GM19324 (cell line): ENCODE data around the gene PSAT1.

Source experiments
- ATAC-seq: cut with Tn5 transposase; IDR thresholded peaks from one replicate; pipeline ENCODE4 v1.9.1; 2021; ENCODE audit warnings: mild to moderate bottlenecking, moderate library complexity; ENCODE audit not compliant: unreplicated experiment, low FRiP score

The PSAT1 gene

DNA sequence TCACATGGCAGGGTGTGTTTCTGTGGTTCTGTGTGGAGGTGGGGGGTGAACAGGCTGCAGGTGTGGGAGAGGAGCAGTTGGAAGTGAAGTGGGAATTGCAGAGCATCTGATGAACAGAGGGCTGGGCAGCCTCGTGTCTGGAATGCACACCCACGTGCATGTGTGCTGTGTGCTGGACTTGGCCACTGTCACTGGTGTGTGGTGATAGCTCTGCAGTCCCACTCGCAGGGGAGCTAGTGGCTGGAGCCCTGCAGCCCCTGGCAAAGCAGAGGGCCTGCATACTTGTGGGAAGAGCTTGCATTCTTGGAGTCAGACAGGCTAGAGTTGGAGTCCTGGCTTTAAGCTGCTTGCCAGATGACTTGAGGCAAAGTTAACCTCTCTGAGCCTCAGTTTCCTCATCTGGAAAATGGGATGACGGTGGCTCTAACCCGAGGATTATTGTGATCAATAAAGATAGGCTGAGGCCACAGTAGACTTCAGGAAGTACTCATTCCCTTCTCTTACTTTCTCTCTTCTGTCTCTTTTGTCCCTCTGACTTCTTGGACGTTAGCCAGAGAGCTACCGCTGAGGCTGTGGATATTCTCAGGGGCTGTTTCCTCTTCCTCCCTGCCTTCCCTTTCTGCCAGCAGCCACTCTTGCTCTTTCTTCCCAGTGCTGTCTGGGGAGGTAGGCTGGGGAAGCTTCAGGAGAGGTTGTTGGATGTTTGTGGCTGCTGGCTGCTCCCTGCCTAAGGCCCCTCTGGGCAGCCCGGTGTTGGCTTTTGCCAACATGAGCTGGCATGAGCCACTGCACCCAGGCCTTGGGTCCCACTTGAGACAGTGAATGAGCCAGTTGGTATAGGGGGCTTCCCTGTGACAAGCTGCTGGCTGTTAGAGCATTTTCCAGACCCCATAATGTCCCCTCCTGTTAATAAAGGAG is 18.3 kb downstream of the PSAT1 start:
- ATAC-seq: no peak

GRCh38 chr9:78316166-78316892 is 19.4 kb downstream of the PSAT1 start:
- no peak for ATAC-seq

DNA sequence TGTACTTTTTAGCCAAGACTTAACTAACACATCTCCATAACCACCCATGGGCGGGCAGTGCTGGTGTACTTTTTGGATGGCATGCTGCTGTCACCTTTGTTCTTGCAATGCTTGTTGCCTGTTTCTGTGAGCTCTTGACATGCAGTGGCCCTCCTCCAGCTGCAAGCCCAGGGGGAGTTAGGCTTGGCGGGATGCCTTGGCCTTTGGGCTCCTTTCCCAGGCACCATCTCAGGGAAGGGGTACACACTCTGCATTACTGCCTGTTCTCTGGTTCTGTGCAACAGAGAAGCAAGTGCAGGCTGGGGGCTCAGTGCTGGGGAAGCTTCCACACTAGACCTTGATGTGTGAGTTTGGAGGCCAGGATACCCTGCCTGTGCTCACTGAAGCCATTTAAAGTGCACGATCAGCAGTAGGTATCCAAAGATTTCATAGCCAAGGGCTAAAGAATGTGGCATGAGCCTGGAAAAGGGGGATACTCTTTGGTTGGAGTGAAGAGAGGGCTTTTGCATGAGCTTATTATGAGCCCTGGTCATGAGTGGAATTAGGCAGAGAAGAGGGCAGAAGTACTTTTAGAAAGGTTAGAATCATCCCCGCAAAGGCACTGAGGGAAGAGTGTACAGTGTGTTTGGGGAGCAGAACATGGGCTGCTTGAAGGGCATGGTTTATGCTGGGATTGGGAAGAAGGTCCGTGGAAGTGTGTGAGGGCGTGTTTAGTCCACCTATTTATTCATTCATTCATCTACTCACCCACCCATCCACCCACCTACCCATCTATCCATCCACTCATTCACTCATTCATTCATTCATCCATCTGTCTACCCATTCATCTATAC is 22.5 kb downstream of the PSAT1 start:
- ATAC-seq: no peak

DNA sequence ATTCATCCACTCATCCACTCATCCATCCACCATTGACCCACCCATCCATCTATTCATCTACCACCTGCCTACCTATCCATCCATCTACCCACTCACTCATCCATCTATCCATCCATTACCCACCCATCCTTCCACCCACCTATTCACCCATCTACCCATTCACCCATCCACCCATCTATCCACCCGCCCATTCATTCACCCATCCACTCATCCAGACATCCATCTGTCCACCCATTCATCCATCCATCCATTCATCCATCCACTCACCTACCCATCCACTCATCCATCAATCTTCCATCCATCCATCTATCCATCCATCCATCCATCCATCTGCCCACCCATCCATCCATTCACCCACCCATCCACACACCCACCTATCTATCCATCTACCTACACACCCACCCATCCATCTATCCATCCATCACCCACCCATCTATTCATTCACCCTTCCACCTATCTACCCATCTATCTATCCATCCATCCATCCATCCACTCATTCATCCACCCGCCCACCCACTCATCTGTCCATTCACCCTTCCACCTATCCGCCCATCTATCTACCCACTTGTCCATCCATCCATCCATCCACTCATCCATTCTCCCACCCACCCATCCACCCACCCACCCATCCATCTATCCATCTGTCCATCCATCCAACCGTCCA is 23.2 kb downstream of the PSAT1 start:
- no peak for ATAC-seq

DNA sequence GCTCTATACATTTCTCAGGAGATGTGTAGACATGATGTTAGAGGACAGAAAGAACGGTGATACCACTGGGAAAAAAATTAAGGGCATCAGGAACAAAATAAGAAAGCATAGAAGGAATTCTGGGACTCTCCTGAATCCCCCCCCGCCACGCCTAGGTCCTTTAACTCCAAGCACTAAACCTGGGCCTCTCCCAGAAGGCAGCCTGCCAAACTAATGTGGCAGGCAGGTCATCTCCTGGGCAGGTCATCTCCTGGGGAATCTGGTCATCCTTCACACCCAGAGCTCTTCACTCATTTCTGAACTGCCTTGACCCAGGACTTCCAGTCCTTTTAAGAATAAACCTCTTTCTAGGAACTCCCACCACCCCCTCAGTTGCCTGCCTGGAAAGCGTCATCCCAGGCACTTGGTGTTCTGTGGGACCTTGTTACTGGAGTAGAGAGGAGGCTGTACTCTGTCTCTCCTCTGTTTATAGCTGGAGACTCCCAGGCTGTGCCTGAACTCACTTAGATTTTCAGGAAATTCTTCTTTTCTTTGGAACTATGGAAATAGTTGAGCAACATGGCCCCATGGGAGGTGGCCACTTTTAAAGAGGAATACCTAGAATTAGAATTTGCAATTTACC is 24.1 kb downstream of the PSAT1 start:
- no peak for ATAC-seq

- ATAC-seq: no peak
Measured at GRCh38 chr9:78321505-78321904, 24.6 kb downstream of the PSAT1 start.

GRCh38 chr9:78324068-78324650 is 27.2 kb downstream of the PSAT1 start:
- no peak for ATAC-seq

DNA sequence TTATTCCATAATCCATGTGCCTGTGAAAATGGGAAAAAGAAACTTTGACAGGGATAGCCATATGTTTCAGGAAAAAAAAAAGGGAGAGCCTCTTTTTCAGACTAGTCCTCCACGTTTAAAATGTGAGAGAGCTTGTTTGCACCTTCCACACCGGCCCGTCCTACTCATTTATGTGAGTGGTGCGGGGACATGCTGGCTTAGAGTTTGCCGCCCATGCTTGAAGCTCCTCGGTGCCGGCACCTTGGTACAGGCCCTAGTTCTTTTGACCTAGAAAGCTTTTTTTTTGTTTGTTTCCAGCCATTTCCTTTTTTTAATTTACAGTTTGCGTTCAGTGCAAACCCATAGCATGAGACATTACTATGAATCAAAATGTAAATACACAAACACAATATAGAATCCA is 27.8 kb downstream of the PSAT1 start:
- no peak for ATAC-seq

GRCh38 chr9:78325343-78325742 is 28.4 kb downstream of the PSAT1 start:
- ATAC-seq: no peak

GRCh38 chr9:78325846-78326360 is 29.0 kb downstream of the PSAT1 start:
- ATAC-seq: no peak

DNA sequence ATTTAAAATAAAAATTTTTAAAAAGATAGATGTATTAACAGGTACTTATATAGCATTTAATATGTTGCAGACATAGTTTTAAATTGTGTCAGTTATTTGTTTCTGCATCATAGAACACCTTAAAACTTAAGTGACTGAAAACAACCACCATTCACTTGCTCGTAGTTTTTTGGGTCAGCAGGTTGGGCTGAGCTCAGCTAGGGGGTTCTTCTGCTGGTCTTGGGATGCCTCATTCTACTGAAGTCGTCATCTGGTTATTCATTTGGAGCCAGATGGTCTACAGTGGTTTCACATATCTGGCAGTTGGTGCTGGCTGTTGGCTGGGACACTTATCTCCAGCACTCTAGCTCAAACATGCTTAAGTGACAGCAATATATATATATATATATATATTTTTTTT is 29.6 kb downstream of the PSAT1 start:
- no peak for ATAC-seq

DNA sequence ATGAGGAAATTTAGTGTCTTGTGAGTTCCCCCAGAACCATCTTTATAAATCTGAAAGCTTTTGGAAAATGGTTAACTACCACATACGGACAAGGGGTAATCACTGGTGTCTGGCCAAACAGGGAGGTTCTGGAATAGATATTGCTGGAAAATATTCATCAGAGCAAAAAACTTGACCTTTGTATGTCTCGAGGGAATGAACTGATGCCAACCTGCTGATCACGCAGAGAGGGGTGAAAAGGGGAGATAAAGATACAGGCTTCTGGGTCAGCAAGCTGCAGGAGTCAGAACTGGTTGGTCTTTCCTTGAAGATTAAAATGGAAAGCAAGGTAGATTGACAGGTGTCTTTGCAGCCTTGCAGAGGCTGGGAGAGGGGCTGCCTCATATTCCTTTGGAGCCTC is 35.5 kb downstream of the PSAT1 start:
- ATAC-seq: no peak

- no peak for ATAC-seq
Measured at GRCh38 chr9:78348848-78349247, 51.9 kb downstream of the PSAT1 start.

DNA sequence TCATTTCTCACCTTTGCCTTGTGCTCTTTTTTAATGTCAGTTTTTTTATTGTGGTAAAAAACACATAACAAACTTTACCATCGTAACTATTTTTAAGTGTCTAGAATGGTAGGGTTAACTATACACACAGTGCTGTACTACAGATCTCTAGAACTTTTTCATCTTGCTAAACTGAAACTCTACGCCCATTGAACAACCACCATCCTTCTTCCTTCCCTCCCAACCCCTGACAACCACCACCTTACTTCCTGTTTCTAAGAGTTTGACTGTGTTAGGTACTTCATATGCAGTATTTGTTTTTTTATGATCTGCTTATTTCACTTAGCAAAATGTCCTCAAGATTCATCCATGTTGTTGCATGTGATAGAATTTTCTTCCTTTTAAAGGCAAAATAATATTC is 54.9 kb downstream of the PSAT1 start:
- no peak for ATAC-seq

- ATAC-seq: no peak
Measured at GRCh38 chr9:78354324-78354973, 57.5 kb downstream of the PSAT1 start.

DNA sequence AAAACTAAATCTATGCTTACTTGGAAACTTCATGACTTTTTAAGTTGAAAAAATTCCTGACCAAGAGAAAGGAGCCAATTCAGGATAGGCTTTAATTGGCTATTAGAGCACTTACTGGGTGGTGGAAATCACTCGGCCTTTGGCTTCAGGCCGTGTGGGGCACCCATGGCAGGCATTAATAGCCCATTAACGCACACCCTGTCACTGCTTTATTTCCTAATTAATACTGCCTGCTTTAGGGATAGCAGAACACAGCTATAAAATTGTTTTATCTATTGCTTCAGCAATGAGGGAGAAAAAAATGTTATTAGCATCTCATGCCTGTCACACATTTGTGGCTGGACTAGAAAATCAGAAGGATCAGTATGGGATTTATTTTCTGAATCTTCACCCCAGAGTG is 58.1 kb downstream of the PSAT1 start:
- no peak for ATAC-seq

GRCh38 chr9:78356634-78357033 is 59.7 kb downstream of the PSAT1 start:
- no peak for ATAC-seq

- no peak for ATAC-seq
Measured at GRCh38 chr9:78357165-78357873, 60.4 kb downstream of the PSAT1 start.
